Activated T-helper 17 cell treated with anti-CD3 and anti-CD28 coated beads, Interleukin-2, amount 50 U/mL, for 72 hours (primary cell): ENCODE results near the gene YBEY. TPM values are rescaled to one million over a fixed set of nuclear protein-coding genes. Genes with fewer than 3 reads are reported as not detected.

ENCODE experiments used
- ATAC-seq: fragments of 150-1000 bp; cut with Tn5 transposase; replicated peaks from 2 replicates; pipeline ENCODE4 v1.10.0; 2021; ENCODE audit warnings: mild to moderate bottlenecking, moderate library complexity
- H3K27ac Mint-ChIP-seq: one replicate; pipeline ENCODE4 v1.8.0; 2022; ENCODE audit warnings: mixed read lengths
- H3K27me3 Mint-ChIP-seq: one replicate; pipeline ENCODE4 v1.8.0; 2022; ENCODE audit warnings: mixed read lengths
- H3K36me3 Mint-ChIP-seq: one replicate; pipeline ENCODE4 v1.8.0; 2022; ENCODE audit warnings: low read depth, mild to moderate bottlenecking, mixed read lengths
- H3K4me1 Mint-ChIP-seq: one replicate; pipeline ENCODE4 v1.8.0; 2022; ENCODE audit warnings: mixed read lengths
- H3K4me3 Mint-ChIP-seq: one replicate; pipeline ENCODE4 v1.8.0; 2022; ENCODE audit warnings: mild to moderate bottlenecking, mixed read lengths
- H3K9me3 Mint-ChIP-seq: one replicate; pipeline ENCODE4 v1.8.0; 2022; ENCODE audit warnings: mixed read lengths
- total RNA-seq, 2 donors: library from RNA; stranded (reverse); gene quantifications; one replicate each; pipeline ENCODE4 v1.2.3, GENCODE V29; 2022

YBEY gene
- total RNA-seq, 2 donors from 2014 or later: 7.0 to 14.8 TPM

- peak; percentile 92 for ATAC-seq
- Mint-ChIP-seq H3K27me3 (no peaks in the 10 kb centered on the region), H3K27ac (peak overlapping the region; percentile 89), H3K9me3 (no peaks in the 10 kb centered on the region), H3K4me1 (peaks cover 20% of the 10 kb centered on the region), H3K36me3 (peaks cover 100% of the 10 kb centered on the region), H3K4me3 (peak overlapping the region; percentile 48)
Measured at GRCh38 chr21:46253610-46254124, 32.5 kb upstream of the YBEY start.

- Mint-ChIP-seq H3K4me3 (peak overlapping the region; percentile 48), H3K36me3 (peaks cover 100% of the 10 kb centered on the region), H3K9me3 (no peaks in the 10 kb centered on the region), H3K4me1 (peaks cover 20% of the 10 kb centered on the region), H3K27me3 (no peaks in the 10 kb centered on the region), H3K27ac (peak overlapping the region; percentile 89)
- ATAC-seq: peak; percentile 45
Measured at GRCh38 chr21:46254208-46254975, 31.8 kb upstream of the YBEY start.

- no peaks in the 10 kb centered on the region for H3K9me3 Mint-ChIP-seq
- peaks cover 100% of the 10 kb centered on the region for H3K36me3 Mint-ChIP-seq
- H3K4me1 Mint-ChIP-seq: peaks cover 20% of the 10 kb centered on the region
- H3K27ac Mint-ChIP-seq: peak overlapping the region; percentile 89
- no peaks in the 10 kb centered on the region for H3K27me3 Mint-ChIP-seq
- no peak for ATAC-seq
- no peak overlapping the region for H3K4me3 Mint-ChIP-seq
Measured at GRCh38 chr21:46255166-46255565, 31.0 kb upstream of the YBEY start.

- no peak overlapping the region for H3K4me3 Mint-ChIP-seq
- no peaks in the 10 kb centered on the region for H3K27me3 Mint-ChIP-seq
- H3K9me3 Mint-ChIP-seq: no peaks in the 10 kb centered on the region
- peaks cover 20% of the 10 kb centered on the region for H3K4me1 Mint-ChIP-seq
- ATAC-seq: no peak
- no peak overlapping the region for H3K27ac Mint-ChIP-seq
- peaks cover 100% of the 10 kb centered on the region for H3K36me3 Mint-ChIP-seq
Measured at GRCh38 chr21:46255758-46256337, 30.3 kb upstream of the YBEY start.

GRCh38 chr21:46256501-46256994 is 29.6 kb upstream of the YBEY start:
- Mint-ChIP-seq H3K27ac (no peak overlapping the region), H3K9me3 (no peaks in the 10 kb centered on the region), H3K27me3 (no peaks in the 10 kb centered on the region), H3K4me1 (peaks cover 20% of the 10 kb centered on the region), H3K36me3 (peaks cover 100% of the 10 kb centered on the region), H3K4me3 (no peak overlapping the region)
- ATAC-seq: no peak

GRCh38 chr21:46264046-46264689 is 22.0 kb upstream of the YBEY start:
- H3K9me3 Mint-ChIP-seq: no peaks in the 10 kb centered on the region
- no peaks in the 10 kb centered on the region for H3K27me3 Mint-ChIP-seq
- ATAC-seq: no peak
- no peak overlapping the region for H3K4me3 Mint-ChIP-seq
- no peaks in the 10 kb centered on the region for H3K4me1 Mint-ChIP-seq
- no peak overlapping the region for H3K27ac Mint-ChIP-seq
- peaks cover 98% of the 10 kb centered on the region for H3K36me3 Mint-ChIP-seq

GRCh38 chr21:46264690-46265144 is 21.4 kb upstream of the YBEY start:
- Mint-ChIP-seq H3K9me3 (no peaks in the 10 kb centered on the region), H3K36me3 (peaks cover 98% of the 10 kb centered on the region), H3K4me1 (no peaks in the 10 kb centered on the region), H3K27ac (no peak overlapping the region), H3K27me3 (no peaks in the 10 kb centered on the region), H3K4me3 (no peak overlapping the region)
- ATAC-seq: no peak

GRCh38 chr21:46265736-46266525 is 20.2 kb upstream of the YBEY start:
- Mint-ChIP-seq H3K9me3 (no peaks in the 10 kb centered on the region), H3K36me3 (peaks cover 98% of the 10 kb centered on the region), H3K4me3 (no peak overlapping the region), H3K27ac (no peak overlapping the region), H3K4me1 (no peaks in the 10 kb centered on the region), H3K27me3 (no peaks in the 10 kb centered on the region)
- no peak for ATAC-seq

GRCh38 chr21:46266946-46267345 is 19.2 kb upstream of the YBEY start:
- H3K4me1 Mint-ChIP-seq: no peaks in the 10 kb centered on the region
- H3K27ac Mint-ChIP-seq: no peak overlapping the region
- no peaks in the 10 kb centered on the region for H3K9me3 Mint-ChIP-seq
- peaks cover 98% of the 10 kb centered on the region for H3K36me3 Mint-ChIP-seq
- no peak overlapping the region for H3K4me3 Mint-ChIP-seq
- ATAC-seq: no peak
- H3K27me3 Mint-ChIP-seq: no peaks in the 10 kb centered on the region

GRCh38 chr21:46268371-46268770 is 17.8 kb upstream of the YBEY start:
- H3K4me1 Mint-ChIP-seq: no peaks in the 10 kb centered on the region
- no peaks in the 10 kb centered on the region for H3K9me3 Mint-ChIP-seq
- H3K27me3 Mint-ChIP-seq: no peaks in the 10 kb centered on the region
- no peak overlapping the region for H3K27ac Mint-ChIP-seq
- ATAC-seq: no peak
- H3K4me3 Mint-ChIP-seq: no peak overlapping the region
- peaks cover 99% of the 10 kb centered on the region for H3K36me3 Mint-ChIP-seq

- Mint-ChIP-seq H3K4me3 (no peak overlapping the region), H3K36me3 (peaks cover 100% of the 10 kb centered on the region), H3K27ac (no peak overlapping the region), H3K4me1 (no peaks in the 10 kb centered on the region), H3K9me3 (no peaks in the 10 kb centered on the region), H3K27me3 (no peaks in the 10 kb centered on the region)
- ATAC-seq: no peak
Measured at GRCh38 chr21:46269466-46269865, 16.7 kb upstream of the YBEY start.

GRCh38 chr21:46273341-46273740 is 12.8 kb upstream of the YBEY start:
- H3K27ac Mint-ChIP-seq: no peak overlapping the region
- peaks cover 5% of the 10 kb centered on the region for H3K4me1 Mint-ChIP-seq
- peaks cover 100% of the 10 kb centered on the region for H3K36me3 Mint-ChIP-seq
- no peak for ATAC-seq
- no peaks in the 10 kb centered on the region for H3K27me3 Mint-ChIP-seq
- H3K9me3 Mint-ChIP-seq: no peaks in the 10 kb centered on the region
- H3K4me3 Mint-ChIP-seq: no peak overlapping the region

- H3K27ac Mint-ChIP-seq: no peak overlapping the region
- no peak overlapping the region for H3K4me3 Mint-ChIP-seq
- no peaks in the 10 kb centered on the region for H3K27me3 Mint-ChIP-seq
- no peaks in the 10 kb centered on the region for H3K9me3 Mint-ChIP-seq
- H3K36me3 Mint-ChIP-seq: peaks cover 100% of the 10 kb centered on the region
- H3K4me1 Mint-ChIP-seq: peaks cover 5% of the 10 kb centered on the region
- ATAC-seq: no peak
Measured at GRCh38 chr21:46274797-46275390, 11.2 kb upstream of the YBEY start.
